HEK293 (cell line): ENCODE data around the gene CLIP4.

Experiments used
- CTCF ChIA-PET: fragments of 350-600 bp; formaldehyde crosslinking; extraction: SDS; loops from one replicate; lab custom pipeline; 2021; ENCODE audit warnings: antibody characterized with exemption; lab: Yijun Ruan, JAX
- POLR2A ChIA-PET: fragments of 300-600 bp; formaldehyde crosslinking; extraction: SDS; loops from one replicate; lab custom pipeline; 2020; ENCODE audit warnings: antibody characterized with exemption, inconsistent platforms; lab: Yijun Ruan, JAX
- H3K27ac ChIP-seq: fragments of 200-500 bp; sonication (Bioruptor generic); 2 replicates; pipeline ENCODE4 v1.5.1; 2014; ENCODE audit warnings: low read depth, low read length, control low read depth, inconsistent platforms; ENCODE audit errors: extremely low read depth
- H3K36me3 ChIP-seq, 2 experiments: fragments of 200-500 bp in 1 of 2; sonication (Bioruptor generic) in 1 of 2; 1 replicate in 1 of 2; 2 replicates in 1 of 2; pipeline ENCODE4 v1.5.1; 2014 to 2017; ENCODE audit warnings: inconsistent platforms in 2 of 2, low read length in 2 of 2; ENCODE audit not compliant: control insufficient read depth in 2 of 2, insufficient read depth in 1 of 2
- H3K4me1 ChIP-seq: fragments of 200-500 bp; sonication (Bioruptor generic); 2 replicates; pipeline ENCODE4 v1.5.1; 2014; ENCODE audit warnings: mild to moderate bottlenecking, low read length, inconsistent platforms; ENCODE audit not compliant: control insufficient read depth, insufficient read depth
- H3K4me3 ChIP-seq: 2 replicates; pipeline ENCODE4 v1.5.1; 2011; ENCODE audit warnings: low read depth, mild to moderate bottlenecking, control low read depth, low read length, moderate library complexity
- H3K9me3 ChIP-seq: fragments of 200-500 bp; sonication (Bioruptor generic); 2 replicates; pipeline ENCODE4 v1.5.1; 2014; ENCODE audit warnings: low read depth, low read length, inconsistent platforms; ENCODE audit not compliant: control insufficient read depth, insufficient read depth
- GLIS1 ChIP-seq: fragments of 450-650 bp; formaldehyde crosslinking; IDR thresholded peaks from 2 replicates; pipeline ENCODE4 v1.5.1; 2016; ENCODE audit warnings: missing biosample characterization, missing genetic modification characterization
- IKZF3 ChIP-seq: fragments of 450-650 bp; IDR thresholded peaks from 2 replicates; pipeline ENCODE4 v1.5.0; 2018; ENCODE audit warnings: missing biosample characterization, mild to moderate bottlenecking, missing genetic modification characterization, moderate library complexity
- PRDM2 ChIP-seq: fragments of 450-650 bp; formaldehyde crosslinking; IDR thresholded peaks from 2 replicates; pipeline ENCODE4 v1.5.1; 2016; ENCODE audit warnings: missing biosample characterization, missing genetic modification characterization, borderline replicate concordance
- PRDM4 ChIP-seq: fragments of 450-650 bp; formaldehyde crosslinking; IDR thresholded peaks from 2 replicates; pipeline ENCODE4 v1.5.1; 2017; ENCODE audit warnings: missing biosample characterization, missing genetic modification characterization
- REPIN1 ChIP-seq: fragments of 450-650 bp; formaldehyde crosslinking; IDR thresholded peaks from 2 replicates; pipeline ENCODE4 v1.5.1; 2017; ENCODE audit warnings: missing biosample characterization, missing genetic modification characterization, low read depth
- TRIM28 ChIP-seq: IDR thresholded peaks from 2 replicates; pipeline ENCODE4 v1.6.1; 2011; ENCODE audit warnings: low read length, control low read depth, borderline replicate concordance
- ZBTB44 ChIP-seq: fragments of 450-650 bp; IDR thresholded peaks from 2 replicates; pipeline ENCODE4 v1.5.1; 2018; ENCODE audit warnings: missing biosample characterization, mild to moderate bottlenecking, missing genetic modification characterization
- ZFHX2 ChIP-seq: fragments of 450-650 bp; formaldehyde crosslinking; conservative IDR thresholded peaks from 2 replicates; pipeline ENCODE4 v1.5.1; 2016; ENCODE audit warnings: missing biosample characterization, missing genetic modification characterization
- ZNF121 ChIP-seq: fragments of 450-650 bp; formaldehyde crosslinking; IDR thresholded peaks from 2 replicates; pipeline ENCODE4 v1.5.1; 2016; ENCODE audit warnings: missing biosample characterization, missing genetic modification characterization
- ZNF133 ChIP-seq: fragments of 450-650 bp; formaldehyde crosslinking; IDR thresholded peaks from 2 replicates; pipeline ENCODE4 v1.5.1; 2016; ENCODE audit warnings: missing biosample characterization, missing genetic modification characterization
- ZNF140 ChIP-seq: fragments of 450-650 bp; formaldehyde crosslinking; IDR thresholded peaks from 2 replicates; pipeline ENCODE4 v1.5.1; 2016; ENCODE audit warnings: missing biosample characterization, missing genetic modification characterization
- ZNF223 ChIP-seq: fragments of 450-650 bp; formaldehyde crosslinking; IDR thresholded peaks from 2 replicates; pipeline ENCODE4 v1.5.1; 2016; ENCODE audit warnings: missing biosample characterization, missing genetic modification characterization
- ZNF248 ChIP-seq: fragments of 450-650 bp; formaldehyde crosslinking; IDR thresholded peaks from 2 replicates; pipeline ENCODE4 v1.5.1; 2017; ENCODE audit warnings: missing biosample characterization, missing genetic modification characterization
- ZNF311 ChIP-seq: fragments of 450-650 bp; formaldehyde crosslinking; IDR thresholded peaks from 2 replicates; pipeline ENCODE4 v1.5.1; 2017; ENCODE audit warnings: missing biosample characterization, missing genetic modification characterization, borderline replicate concordance
- ZNF366 ChIP-seq: fragments of 450-650 bp; formaldehyde crosslinking; conservative IDR thresholded peaks from 2 replicates; pipeline ENCODE4 v1.5.1; 2016; ENCODE audit warnings: missing biosample characterization, missing genetic modification characterization
- ZNF37A ChIP-seq: fragments of 450-650 bp; IDR thresholded peaks from 2 replicates; pipeline ENCODE4 v1.5.1; 2018; ENCODE audit warnings: missing biosample characterization, missing genetic modification characterization
- ZNF488 ChIP-seq: fragments of 450-650 bp; formaldehyde crosslinking; IDR thresholded peaks from 2 replicates; pipeline ENCODE4 v1.5.1; 2016; ENCODE audit warnings: missing biosample characterization, missing genetic modification characterization
- ZNF510 ChIP-seq: fragments of 450-650 bp; formaldehyde crosslinking; IDR thresholded peaks from 2 replicates; pipeline ENCODE4 v1.5.1; 2018; ENCODE audit warnings: mild to moderate bottlenecking, missing genetic modification characterization, missing biosample characterization; ENCODE audit not compliant: insufficient replicate concordance
- ZNF529 ChIP-seq: fragments of 450-650 bp; formaldehyde crosslinking; IDR thresholded peaks from 2 replicates; pipeline ENCODE4 v1.5.1; 2017; ENCODE audit warnings: missing genetic modification characterization, missing biosample characterization; ENCODE audit not compliant: insufficient replicate concordance
- ZNF560 ChIP-seq: fragments of 450-650 bp; formaldehyde crosslinking; IDR thresholded peaks from 2 replicates; pipeline ENCODE4 v1.5.1; 2017; ENCODE audit warnings: missing biosample characterization, missing genetic modification characterization, borderline replicate concordance
- ZNF600 ChIP-seq: fragments of 450-650 bp; formaldehyde crosslinking; IDR thresholded peaks from 2 replicates; pipeline ENCODE4 v1.5.1; 2016; ENCODE audit warnings: missing biosample characterization, missing genetic modification characterization
- ZNF610 ChIP-seq: fragments of 450-650 bp; formaldehyde crosslinking; IDR thresholded peaks from 2 replicates; pipeline ENCODE4 v1.5.1; 2016; ENCODE audit warnings: missing biosample characterization, missing genetic modification characterization, borderline replicate concordance
- ZNF626 ChIP-seq: fragments of 450-650 bp; sonication (Bioruptor Pico); formaldehyde crosslinking; IDR thresholded peaks from 2 replicates; pipeline ENCODE4 v1.5.1; 2018; ENCODE audit warnings: missing biosample characterization, missing genetic modification characterization, inconsistent platforms
- ZNF654 ChIP-seq: fragments of 450-650 bp; formaldehyde crosslinking; IDR thresholded peaks from 2 replicates; pipeline ENCODE4 v1.5.1; 2016; ENCODE audit warnings: low read depth, missing biosample characterization, missing genetic modification characterization
- ZNF792 ChIP-seq: fragments of 450-650 bp; formaldehyde crosslinking; IDR thresholded peaks from 2 replicates; pipeline ENCODE4 v1.5.1; 2016; ENCODE audit warnings: missing biosample characterization, missing genetic modification characterization

The CLIP4 gene

GRCh38 chr2:29105375-29105774 is 9.8 kb upstream of the CLIP4 start:
- no peaks in the 10 kb centered on the region for H3K4me1 ChIP-seq
- no peak overlapping the region for H3K27ac ChIP-seq
- H3K4me3 ChIP-seq, result no peak overlapping the region
- ChIA-PET POLR2A (no interaction called here), CTCF (interaction anchor here (0.6 kb wide), 2 partner anchors 296 to 737 kb away, joined by 3 to 4 read pairs; no protein-coding TSS in a partner anchor)
- TF ChIP-seq ZNF366 (tag by site-specific recombination), result no peak
- no peak for TF ChIP-seq IKZF3 (tag by site-specific recombination)
- TF ChIP-seq ZNF654 (tag by site-specific recombination), result no peak
- no peak for TF ChIP-seq ZNF311 (tag by site-specific recombination)
- no peak for TF ChIP-seq ZNF248 (tag by site-specific recombination)
- no peak for TF ChIP-seq ZNF792 (tag by site-specific recombination)
- TF ChIP-seq ZNF626 (tag by site-specific recombination), result no peak
- no peak for TF ChIP-seq ZNF600 (tag by site-specific recombination)
- no peak for TF ChIP-seq ZNF140
- TF ChIP-seq GLIS1 (tag by site-specific recombination), result no peak
- TF ChIP-seq ZNF488 (tag by site-specific recombination), result no peak
- TF ChIP-seq ZNF133 (tag by site-specific recombination), result no peak
- no peak for TF ChIP-seq ZNF510 (tag by site-specific recombination)
- no peak for TF ChIP-seq ZNF223 (tag by site-specific recombination)
- no peak for TF ChIP-seq ZFHX2 (tag by site-specific recombination)
- no peak for TF ChIP-seq ZNF529 (tag by site-specific recombination)
- H3K9me3 ChIP-seq, result no peaks in the 10 kb centered on the region
- no peaks in the 10 kb centered on the region for H3K36me3 ChIP-seq

- ChIA-PET CTCF (no interaction called here), POLR2A (interaction anchor here (0.6 kb wide), 1 partner anchor 44 kb away, joined by 11 read pairs; no protein-coding TSS in a partner anchor)
- Histone ChIP-seq H3K9me3 (no peaks in the 10 kb centered on the region), H3K36me3 (no peaks in the 10 kb centered on the region), H3K4me3 (no peak overlapping the region), H3K27ac (no peak overlapping the region), H3K4me1 (no peaks in the 10 kb centered on the region)
- TF ChIP-seq ZNF37A, result no peak
- TF ChIP-seq ZNF610, result no peak
- TF ChIP-seq PRDM4, result no peak
- TF ChIP-seq ZNF488 (tag by site-specific recombination), result no peak
- TF ChIP-seq ZNF792 (tag by site-specific recombination), result no peak
- TF ChIP-seq TRIM28, result no peak
- no peak for TF ChIP-seq ZNF121
- no peak for TF ChIP-seq REPIN1 (tag by site-specific recombination)
- no peak for TF ChIP-seq PRDM2 (tag by site-specific recombination)
- no peak for TF ChIP-seq ZNF560 (tag by site-specific recombination)
- no peak for TF ChIP-seq ZBTB44 (tag by site-specific recombination)
These were observed 9.0 kb upstream of the CLIP4 start for GRCh38 chr2:29106256-29106655.
